SK-N-SH (cell line): ENCODE results near the gene HOXB6. TPM values are rescaled to one million over a fixed set of nuclear protein-coding genes. Genes with fewer than 3 reads are reported as not detected.

Experiments
- CTCF ChIA-PET: fragments of 300-600, 350-600 bp; formaldehyde crosslinking; extraction: SDS; loops from one replicate; lab custom pipeline; 2021; lab: Yijun Ruan, JAX
- POLR2A ChIA-PET: fragments of 350-600 bp; sonication (Branson Sonifier 250); formaldehyde crosslinking; extraction: SDS; loops from one replicate; lab custom pipeline; 2020; ENCODE audit warnings: antibody characterized with exemption, inconsistent platforms; lab: Yijun Ruan, JAX
- DNase-seq: peaks from one replicate; pipeline ENCODE4 v3.0.0; 2012
- H2AFZ ChIP-seq: fragments of 200-600 bp; sonication (generic); 2 replicates; pipeline ENCODE4 v1.8.1; 2016; ENCODE audit warnings: antibody characterized with exemption, mild to moderate bottlenecking, low read depth
- H3F3A ChIP-seq: fragments of 200-600 bp; sonication (generic); replicated peaks from 2 replicates; pipeline ENCODE3; 2016; ENCODE audit warnings: antibody characterized with exemption, mild to moderate bottlenecking; ENCODE audit not compliant: insufficient read depth
- H3K27ac ChIP-seq, 2 experiments: fragments of 200-500 bp in 1 of 2; fragments of 200-600 bp in 1 of 2; sonication (Bioruptor generic) in 1 of 2; sonication (generic), shearing (Covaris generic) in 1 of 2; 2 replicates each; pipeline versions ENCODE4 v1.5.1 to v1.6.1; 2014 to 2016; ENCODE audit warnings: low read depth in 2 of 2, inconsistent platforms in 1 of 2, low read length in 1 of 2, mild to moderate bottlenecking in 1 of 2, mixed read lengths in 1 of 2
- H3K27me3 ChIP-seq: fragments of 200-600 bp; sonication (generic), shearing (Covaris generic); 2 replicates; pipeline ENCODE4 v1.6.1; 2016; ENCODE audit warnings: mixed run types; ENCODE audit not compliant: insufficient read depth
- H3K36me3 ChIP-seq, 2 experiments: fragments of 200-500 bp in 1 of 2; fragments of 200-600 bp in 1 of 2; sonication (Bioruptor generic) in 1 of 2; sonication (generic) in 1 of 2; replicated peaks in 1 of 2; 2 replicates each; pipeline versions ENCODE3 to v1.5.1; 2014 to 2016; ENCODE audit warnings: low read length in 1 of 2, mild to moderate bottlenecking in 1 of 2; ENCODE audit not compliant: insufficient read depth in 2 of 2, control insufficient read depth in 1 of 2
- H3K4me1 ChIP-seq, 2 experiments: fragments of 200-500 bp in 1 of 2; fragments of 200-600 bp in 1 of 2; sonication (Bioruptor generic) in 1 of 2; sonication (generic), shearing (Covaris generic) in 1 of 2; 2 replicates each; pipeline versions ENCODE4 v1.5.1 to v1.6.1; 2014 to 2016; ENCODE audit warnings: low read depth in 1 of 2, low read length in 1 of 2, mixed run types in 1 of 2; ENCODE audit not compliant: insufficient read depth in 2 of 2, control insufficient read depth in 1 of 2
- H3K4me2 ChIP-seq: fragments of 200-600 bp; sonication (generic), shearing (Covaris generic); 2 replicates; pipeline ENCODE4 v1.6.1; 2017; ENCODE audit warnings: mixed run types
- H3K4me3 ChIP-seq, 2 experiments: fragments of 200-500 bp in 1 of 2; fragments of 200-600 bp in 1 of 2; sonication (Bioruptor generic) in 1 of 2; sonication (generic), shearing (Covaris generic) in 1 of 2; 2 replicates each; pipeline versions ENCODE4 v1.5.1 to v1.8.1; 2014 to 2016; ENCODE audit warnings: low read depth in 2 of 2, inconsistent platforms in 1 of 2, low read length in 1 of 2, mild to moderate bottlenecking in 1 of 2, mixed read lengths in 1 of 2, moderate library complexity in 1 of 2
- H3K79me2 ChIP-seq: fragments of 200-600 bp; sonication (generic); 2 replicates; pipeline ENCODE4 v1.8.1; 2017; ENCODE audit warnings: mild to moderate bottlenecking; ENCODE audit not compliant: insufficient read depth
- H3K9ac ChIP-seq: fragments of 200-600 bp; sonication (generic); 2 replicates; pipeline ENCODE4 v1.6.1; 2017; ENCODE audit warnings: mixed run types
- H3K9me2 ChIP-seq: fragments of 200-600 bp; sonication (generic); 2 replicates; pipeline ENCODE4 v1.6.1; 2017; ENCODE audit warnings: mixed run types
- H3K9me3 ChIP-seq: fragments of 200-600 bp; sonication (generic); 2 replicates; pipeline ENCODE4 v1.6.1; 2017; ENCODE audit warnings: mixed run types, mild to moderate bottlenecking, moderate library complexity
- H4K20me1 ChIP-seq: fragments of 200-600 bp; sonication (generic); 2 replicates; pipeline ENCODE4 v1.6.1; 2017; ENCODE audit warnings: mild to moderate bottlenecking, mixed run types; ENCODE audit not compliant: insufficient read depth
- CHD2 ChIP-seq: fragments of 150-350 bp; IDR thresholded peaks from 2 replicates; pipeline ENCODE4 v1.6.1; 2018; ENCODE audit warnings: low read length; ENCODE audit not compliant: partially characterized antibody
- ELF1 ChIP-seq: IDR thresholded peaks from 2 replicates; pipeline ENCODE4 v1.4.0; 2012
- FOSL2 ChIP-seq: IDR thresholded peaks from 2 replicates; pipeline ENCODE4 v1.4.0; 2012; ENCODE audit warnings: low read depth, mild to moderate bottlenecking, moderate library complexity, borderline replicate concordance
- FOXM1 ChIP-seq: IDR thresholded peaks from 2 replicates; pipeline ENCODE4 v1.4.0; 2012; ENCODE audit warnings: low read depth, mild to moderate bottlenecking
- GABPA ChIP-seq: IDR thresholded peaks from 2 replicates; pipeline ENCODE4 v1.4.0; 2012; ENCODE audit warnings: low read depth, mild to moderate bottlenecking
- GATA2 ChIP-seq: sonication (generic); formaldehyde crosslinking; IDR thresholded peaks from 2 replicates; pipeline ENCODE4 v1.5.0; 2020; ENCODE audit warnings: mild to moderate bottlenecking, missing genetic modification reagents
- MEF2A ChIP-seq: IDR thresholded peaks from 2 replicates; pipeline ENCODE4 v1.4.0; 2012; ENCODE audit warnings: low read depth, borderline replicate concordance
- NFIC ChIP-seq: IDR thresholded peaks from 2 replicates; pipeline ENCODE4 v1.4.0; 2012; ENCODE audit warnings: borderline replicate concordance
- NRF1 ChIP-seq: IDR thresholded peaks from 2 replicates; pipeline ENCODE4 v1.6.1; 2012; ENCODE audit warnings: low read depth, mild to moderate bottlenecking, low read length
- POLR2AphosphoS5 ChIP-seq: IDR thresholded peaks from 2 replicates; pipeline ENCODE4 v1.6.1; 2012; ENCODE audit warnings: low read depth, low read length
- RXRA ChIP-seq: IDR thresholded peaks from 2 replicates; pipeline ENCODE4 v1.4.0; 2012; ENCODE audit warnings: low read depth, mild to moderate bottlenecking, borderline replicate concordance
- SIN3A ChIP-seq: IDR thresholded peaks from 2 replicates; pipeline ENCODE4 v1.6.1; 2012; ENCODE audit warnings: low read depth, mild to moderate bottlenecking, low read length, moderate library complexity, borderline replicate concordance
- SMC3 ChIP-seq: IDR thresholded peaks from 2 replicates; pipeline ENCODE4 v1.6.1; 2012; ENCODE audit warnings: low read depth, low read length, improper control_type of control experiment
- TCF12 ChIP-seq: IDR thresholded peaks from 2 replicates; pipeline ENCODE4 v1.4.0; 2012
- USF1 ChIP-seq: IDR thresholded peaks from 2 replicates; pipeline ENCODE4 v1.4.0; 2012; ENCODE audit warnings: low read depth, borderline replicate concordance
- USF2 ChIP-seq: fragments of 150-350 bp; IDR thresholded peaks from 2 replicates; pipeline ENCODE4 v1.6.1; 2017; ENCODE audit warnings: antibody characterized with exemption, low read length, low read depth, borderline replicate concordance
- YY1 ChIP-seq: IDR thresholded peaks from 2 replicates; pipeline ENCODE4 v1.4.0; 2012; ENCODE audit warnings: low read depth, mild to moderate bottlenecking
- ZBTB33 ChIP-seq: IDR thresholded peaks from 2 replicates; pipeline ENCODE4 v1.4.0; 2012; ENCODE audit warnings: low read depth, borderline replicate concordance
- WGBS: methylation state at CpG from one replicate; pipeline ENCODE4 v1.1.6; 2017; ENCODE audit warnings: low lambda C conversion rate; 5-methylcytosine and 5-hydroxymethylcytosine counted together
- polyA plus RNA-seq, 3 experiments: library from polyadenylated mRNA; depleted of rRNA; stranded (reverse); fragments of >200 nt; gene quantifications; 2 replicates each; pipeline ENCODE4 v1.2.3, GENCODE V29; 2012
- TF ChIP-seq, protein P1 (sequence below): IDR thresholded peaks from 2 replicates; pipeline ENCODE4 v1.4.0; 2012; ENCODE audit warnings: low read depth

The HOXB6 gene
- polyA plus RNA-seq, 1 of the 3 experiments (the other 2 are of a cell fraction), result not detected

DNA sequence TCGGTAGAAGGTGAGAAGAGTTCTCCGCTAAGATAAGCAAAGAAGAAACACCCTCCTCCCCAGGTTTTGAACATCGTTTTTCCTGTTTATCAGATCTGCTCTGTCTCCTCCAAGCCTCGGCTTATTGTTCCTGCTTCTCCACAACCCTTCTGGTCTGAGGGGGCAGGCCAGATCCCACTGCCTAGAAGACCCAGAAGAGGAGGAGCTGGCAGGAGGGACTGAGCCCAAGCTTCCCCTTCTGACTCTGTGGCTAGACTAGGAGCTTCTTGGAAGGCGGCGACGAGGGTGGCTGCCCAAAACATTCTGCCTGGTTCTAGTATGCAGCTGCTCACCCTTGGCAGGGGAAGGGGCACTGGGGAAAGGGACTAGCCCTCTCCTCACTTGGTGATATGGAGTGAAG, 6.0 kb downstream of the HOXB6 start:
- H2AFZ ChIP-seq, result no peak overlapping the region

More for the DNA sequence above, 6.0 kb downstream of the HOXB6 start:
- Histone ChIP-seq H3K9me2 (no peaks in the 10 kb centered on the region), H3F3A (peaks cover 4% of the 10 kb centered on the region), H3K9me3 (no peaks in the 10 kb centered on the region), H3K4me3 (no peak overlapping the region), H3K27ac (no peak overlapping the region), H3K36me3 (no peaks in the 10 kb centered on the region), H3K79me2 (no peaks in the 10 kb centered on the region), H3K4me2 (no peak overlapping the region), H3K4me1 (no peaks in the 10 kb centered on the region; a peak in 1 of 4 replicates), H3K9ac (no peak overlapping the region), H3K27me3 (peaks cover 99% of the 10 kb centered on the region), H4K20me1 (peaks cover 20% of the 10 kb centered on the region; the same call in 1 of the 2 replicates)
- ChIA-PET POLR2A (no interaction called here), CTCF (interaction anchor here (0.7 to 1.4 kb wide), 3 partner anchors 12 to 73 kb away, joined by 3 read pairs; no protein-coding TSS in a partner anchor)
- 30% methylated on average over 7 of the region's 7 CpGs for WGBS
- DNase-seq, result no peak
- TF ChIP-seq NRF1, result no peak
- TF ChIP-seq CHD2, result no peak
- TF ChIP-seq USF1, result no peak
- TF ChIP-seq SIN3A, result no peak
- no peak for TF ChIP-seq NFIC
- no peak for TF ChIP-seq SMC3
- no peak for TF ChIP-seq GABPA
- no peak for TF ChIP-seq YY1
- no peak for TF ChIP-seq FOXM1
- no peak for TF ChIP-seq GATA2 (CRISPR knock-in tag)
- no peak for TF ChIP-seq POLR2AphosphoS5
- TF ChIP-seq, protein P1, sequence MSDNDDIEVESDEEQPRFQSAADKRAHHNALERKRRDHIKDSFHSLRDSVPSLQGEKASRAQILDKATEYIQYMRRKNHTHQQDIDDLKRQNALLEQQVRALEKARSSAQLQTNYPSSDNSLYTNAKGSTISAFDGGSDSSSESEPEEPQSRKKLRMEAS, result no peak
- TF ChIP-seq TCF12, result no peak
- no peak for TF ChIP-seq RXRA
- TF ChIP-seq FOSL2, result no peak
- TF ChIP-seq USF2, result no peak
- TF ChIP-seq ELF1, result no peak
- TF ChIP-seq ZBTB33, result no peak
- no peak for TF ChIP-seq MEF2A
